NCI-H526 (cell line): ENCODE measurements around the gene COL25A1.
A peak's percentile ranks its signal among the peaks of the same experiment; 100 is the strongest.
"Not testable (repeated sequence)": the region's sequence is repeated elsewhere in the genome, so short reads cannot be mapped to it uniquely, and the experiment has no call there.

Experiments
- DNase-seq, 2 experiments: peaks; one replicate each; lab custom pipeline; 2025; lab: John Stamatoyannopoulos, UW

COL25A1 gene

GRCh38 chr4:109011241-109012026 is 291.0 kb downstream of the COL25A1 start:
- DNase-seq, result no peak

DNA sequence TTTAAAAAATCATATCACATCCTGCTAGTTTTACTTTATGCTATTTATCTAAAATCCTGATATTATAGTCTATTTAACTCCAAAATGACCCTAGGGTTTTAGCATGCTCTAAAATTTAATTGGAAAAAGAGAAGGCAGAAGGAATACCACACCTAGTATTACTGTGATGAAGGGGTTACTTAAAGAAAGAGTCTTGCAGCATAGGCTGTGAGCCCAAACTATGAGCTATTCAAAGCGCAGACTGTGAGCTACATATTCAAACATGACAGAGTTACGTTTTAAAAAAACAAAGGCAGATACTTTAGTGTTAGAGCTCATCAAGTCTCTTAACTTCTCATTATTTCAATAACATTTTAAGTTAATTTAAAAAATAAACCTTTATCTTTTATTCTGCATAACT is 291.9 kb downstream of the COL25A1 start:
- no peak for DNase-seq

DNA sequence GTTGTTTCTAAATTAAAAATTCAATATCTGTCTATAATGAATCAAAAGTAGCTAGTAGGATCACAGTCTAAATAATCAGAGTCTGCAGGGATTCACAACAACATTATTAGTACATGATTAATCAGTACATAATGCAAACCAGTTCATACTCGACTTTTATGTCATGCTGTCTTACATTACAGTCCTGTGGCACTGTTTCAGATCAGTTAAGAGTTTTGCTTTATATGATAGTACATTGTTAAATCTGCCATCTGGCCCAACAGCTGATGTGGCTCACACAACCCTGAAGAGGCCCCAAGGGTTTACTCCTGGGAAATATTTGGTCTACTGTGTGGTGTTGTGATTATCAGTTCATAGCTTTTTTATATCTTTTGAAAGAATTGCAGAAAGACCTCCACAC is 292.5 kb downstream of the COL25A1 start:
- DNase-seq, result no peak

- no peak for DNase-seq
Measured at GRCh38 chr4:109007976-109008375, 294.5 kb downstream of the COL25A1 start.

GRCh38 chr4:109005523-109005922 is 296.9 kb downstream of the COL25A1 start:
- DNase-seq, result no peak

DNA sequence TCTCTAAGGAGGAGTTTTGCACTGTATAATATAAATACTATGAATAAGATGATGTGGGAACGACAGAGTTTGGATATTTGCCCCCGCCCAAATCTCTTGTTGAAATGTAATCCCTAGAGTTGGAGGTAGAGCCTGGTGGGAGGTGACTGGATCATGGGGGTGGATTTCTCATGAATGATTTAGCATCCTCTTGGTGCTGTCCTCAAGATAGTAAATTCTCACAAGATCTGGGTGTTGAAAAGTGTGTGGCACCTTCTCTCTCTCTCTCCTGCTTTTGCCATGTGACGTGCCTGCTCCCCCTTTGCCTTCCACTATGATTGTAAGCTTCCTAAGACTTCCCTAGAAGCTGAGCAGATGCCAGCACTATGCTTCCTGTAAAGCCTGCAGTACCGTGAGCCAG is 298.0 kb downstream of the COL25A1 start:
- DNase-seq, result no peak

- DNase-seq, result no peak
Measured at GRCh38 chr4:109003964-109004363, 298.5 kb downstream of the COL25A1 start.

GRCh38 chr4:108991551-108992328 is 310.7 kb downstream of the COL25A1 start:
- DNase-seq, result no peak

- no peak for DNase-seq
Measured at GRCh38 chr4:108988464-108989195, 313.8 kb downstream of the COL25A1 start.

GRCh38 chr4:108984495-108984894 is 318.0 kb downstream of the COL25A1 start:
- DNase-seq, result not testable (repeated sequence)

DNA sequence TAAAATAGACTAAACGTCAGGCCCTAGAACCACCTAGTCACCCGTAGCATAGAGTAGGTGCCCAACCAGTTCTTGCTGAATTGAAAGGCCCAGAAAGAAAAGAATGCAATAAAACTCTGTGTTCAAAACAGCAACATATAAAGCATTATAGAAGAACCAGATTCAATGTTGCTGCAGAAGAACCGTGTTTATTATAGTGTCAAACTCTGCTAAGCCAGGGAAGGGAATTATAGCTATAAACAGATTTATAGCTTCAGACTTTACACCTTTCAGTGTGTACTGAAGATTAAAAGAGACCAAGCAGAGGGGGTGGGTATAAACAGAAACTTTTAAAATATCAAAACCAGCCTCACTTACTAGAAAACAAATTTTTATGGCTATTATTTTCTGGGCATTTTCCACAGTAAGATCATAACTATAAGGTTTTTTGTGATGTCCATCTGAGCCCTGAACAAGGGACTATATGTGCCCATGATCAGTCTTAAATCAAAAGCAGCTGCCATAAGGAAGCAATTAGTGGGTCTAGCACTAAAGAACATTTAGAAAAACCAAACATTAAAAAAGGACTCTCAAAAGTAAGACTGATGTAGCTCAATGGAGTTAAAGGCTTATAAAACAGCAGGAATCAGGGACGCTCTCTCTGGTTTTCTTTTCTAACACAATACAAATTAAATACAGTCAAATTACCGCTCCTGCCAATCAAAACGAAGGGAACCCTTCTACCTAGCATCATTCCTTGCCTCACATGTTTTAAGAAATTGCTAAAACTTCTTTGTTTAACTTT is 319.9 kb downstream of the COL25A1 start:
- no peak for DNase-seq

DNA sequence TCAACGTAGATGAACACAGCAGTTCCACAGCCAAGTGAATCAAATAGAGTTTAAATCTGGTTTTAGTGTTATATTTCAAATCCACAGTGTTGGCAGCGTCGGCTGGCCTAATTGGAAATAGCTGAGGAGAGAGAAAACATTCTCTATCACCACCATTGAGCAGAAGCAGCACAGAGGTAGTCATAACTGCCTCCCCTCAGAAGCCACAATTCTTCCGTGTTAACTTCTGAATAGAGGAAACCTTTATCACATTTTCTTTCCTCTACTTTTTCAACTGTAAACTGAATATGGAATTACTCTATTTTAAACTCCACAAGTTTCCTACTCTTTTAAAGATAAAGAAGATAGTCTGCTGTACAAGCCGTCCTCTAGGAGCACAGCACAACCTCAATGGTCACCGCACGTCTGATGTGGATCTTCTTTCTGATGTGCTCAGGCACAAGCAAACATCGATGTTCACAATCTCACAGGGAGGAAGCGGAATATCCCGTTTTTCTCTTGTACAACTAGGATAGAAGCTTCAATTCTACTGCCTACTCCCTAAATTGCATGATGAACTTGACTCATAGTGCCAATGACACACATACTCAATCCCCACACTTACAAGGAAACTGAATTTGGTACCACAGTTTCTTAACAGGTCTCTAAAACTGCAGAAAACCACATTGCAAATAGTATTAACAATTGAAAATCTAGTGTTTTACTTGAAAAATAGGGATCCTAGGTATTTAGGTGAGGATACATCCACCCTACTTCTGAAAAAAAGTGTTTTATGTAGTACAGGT is 321.8 kb downstream of the COL25A1 start:
- DNase-seq, result no peak

DNA sequence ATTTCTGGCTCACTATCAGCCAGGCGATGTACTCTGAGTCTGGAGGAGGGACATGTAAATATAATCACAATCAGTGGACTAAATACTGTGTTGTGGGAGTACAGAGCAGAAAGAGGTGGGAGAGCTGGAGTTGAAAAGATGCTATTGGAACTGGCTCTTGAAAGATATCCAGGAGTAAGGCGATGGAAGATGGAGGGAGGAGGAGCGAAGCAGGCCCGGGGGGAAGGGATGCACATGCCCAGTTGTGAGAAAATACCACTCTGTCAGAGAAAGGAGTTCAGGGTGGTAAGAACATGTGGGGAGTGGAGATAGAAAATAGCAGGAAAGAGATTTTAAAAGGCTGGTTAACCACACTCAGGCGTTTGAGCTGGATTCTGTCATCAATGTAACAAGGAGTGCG is 322.7 kb downstream of the COL25A1 start:
- no peak for DNase-seq

GRCh38 chr4:108978066-108978465 is 324.4 kb downstream of the COL25A1 start:
- DNase-seq, result no peak

DNA sequence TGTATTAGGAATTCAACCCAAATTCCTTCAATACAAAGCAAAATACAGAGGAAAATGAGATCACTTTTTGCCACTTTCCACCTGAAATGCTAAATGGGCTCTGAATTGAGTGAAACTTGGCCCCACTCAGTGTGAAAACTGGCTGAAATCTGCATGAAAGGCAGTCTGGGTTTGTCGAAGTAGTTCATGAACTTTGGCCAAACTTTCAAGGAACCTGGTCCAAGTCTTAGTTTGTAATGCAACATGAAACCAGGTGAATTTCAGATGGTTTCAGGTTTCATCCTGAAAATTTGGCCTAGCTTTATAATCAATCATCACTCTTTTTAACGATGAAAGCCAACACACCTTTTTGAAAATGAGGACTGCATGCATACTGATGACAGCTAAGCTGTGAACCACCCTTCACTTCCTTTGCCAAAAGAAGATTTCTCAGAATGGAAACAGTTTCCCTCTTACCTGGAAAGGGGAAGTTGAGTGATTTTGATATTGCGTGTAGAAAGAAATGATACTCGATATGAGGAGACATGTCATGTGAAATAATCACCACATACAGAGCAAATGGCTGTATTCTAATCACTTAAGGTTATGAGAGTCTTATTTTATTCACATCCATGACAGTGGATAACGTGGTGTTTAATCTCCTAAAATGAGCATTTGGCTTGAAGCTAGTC is 329.7 kb downstream of the COL25A1 start:
- no peak for DNase-seq

DNA sequence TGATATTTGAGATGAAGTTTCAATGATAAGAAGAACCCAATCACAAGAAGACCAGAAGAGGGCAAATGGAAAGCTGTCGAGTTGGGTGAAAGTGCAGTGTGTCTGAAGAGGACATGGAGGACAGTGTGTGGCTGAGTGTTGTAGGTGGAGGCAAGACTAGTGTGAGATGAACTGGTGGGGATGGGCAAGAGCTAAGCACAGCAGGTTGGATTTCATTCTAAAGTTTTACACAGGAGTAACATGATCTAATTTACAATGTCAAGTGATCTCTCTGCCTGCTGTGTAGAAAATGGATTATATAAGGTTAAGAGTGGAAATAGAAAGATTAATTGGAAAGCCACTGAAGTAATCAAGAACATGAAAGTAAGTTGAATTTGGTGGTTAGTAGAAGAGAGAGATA is 331.0 kb downstream of the COL25A1 start:
- DNase-seq, result no peak

- DNase-seq, result peak in 1 of 2 experiments; percentile 19
Measured at GRCh38 chr4:108965472-108966076, 336.9 kb downstream of the COL25A1 start.

DNA sequence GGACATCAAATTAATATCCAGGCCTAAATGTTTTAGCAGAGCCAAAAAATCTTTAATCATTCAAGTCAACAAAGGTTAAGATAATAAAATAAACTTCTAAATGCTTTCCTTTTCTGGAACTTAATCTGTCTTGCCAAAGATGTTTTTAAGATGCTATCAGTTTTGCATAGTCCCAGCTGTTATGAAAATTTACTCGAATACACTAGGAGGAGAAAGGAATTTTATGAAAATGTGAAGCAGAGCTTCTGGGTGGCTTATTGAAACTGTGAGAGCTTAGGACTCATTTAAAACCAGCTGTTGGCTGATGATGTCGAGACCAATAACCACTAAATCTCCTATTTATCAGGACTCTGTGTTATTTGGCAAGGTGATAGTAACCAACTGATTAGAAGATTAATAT is 337.4 kb downstream of the COL25A1 start:
- peak; percentile 76 to 82 for DNase-seq

DNA sequence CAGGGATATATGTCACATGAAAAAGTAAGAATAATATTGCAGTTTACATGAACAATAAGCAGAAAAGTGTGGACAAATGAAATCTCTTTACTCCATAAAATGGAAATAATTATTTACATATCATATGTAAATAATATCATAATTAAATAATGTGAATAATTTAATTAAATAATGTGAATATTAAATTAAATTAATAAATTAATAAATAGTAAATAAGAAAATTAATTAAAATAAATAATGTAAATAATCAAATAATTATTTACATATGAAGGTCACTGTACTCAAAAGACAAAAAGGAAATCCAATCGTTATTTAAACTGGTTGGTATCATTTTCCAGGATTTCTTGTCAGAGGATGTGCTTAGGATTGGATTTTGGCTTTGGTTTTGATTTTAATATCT is 338.5 kb downstream of the COL25A1 start:
- no peak for DNase-seq

DNA sequence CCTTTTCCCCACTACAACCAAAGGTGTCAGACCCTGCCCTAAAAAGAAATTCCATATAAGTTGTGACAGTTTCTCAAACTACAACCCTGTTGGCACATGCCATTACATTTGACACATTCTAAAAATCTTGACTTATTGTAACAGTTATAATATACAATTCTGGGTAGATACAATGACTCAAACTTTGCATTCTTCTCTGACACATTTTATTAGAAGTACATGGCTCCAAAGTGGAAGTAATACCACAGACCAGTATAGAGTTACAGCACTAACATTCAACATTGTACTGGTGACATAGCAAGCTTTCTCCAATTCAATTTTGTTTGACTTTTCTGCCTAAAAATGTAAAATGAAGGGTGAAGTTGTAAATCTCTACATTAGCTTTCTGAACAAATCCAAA is 343.0 kb downstream of the COL25A1 start:
- no peak for DNase-seq
